GM19351 (cell line): ENCODE data around the gene THBS3.
"Not testable (repeated sequence)": the region's sequence is repeated elsewhere in the genome, so short reads cannot be mapped to it uniquely, and the experiment has no call there.

ENCODE experiments used
- ATAC-seq: cut with Tn5 transposase; IDR thresholded peaks from one replicate; pipeline ENCODE4 v1.9.1; 2021; ENCODE audit warnings: mild to moderate bottlenecking, moderate library complexity; ENCODE audit not compliant: unreplicated experiment

The THBS3 gene

DNA sequence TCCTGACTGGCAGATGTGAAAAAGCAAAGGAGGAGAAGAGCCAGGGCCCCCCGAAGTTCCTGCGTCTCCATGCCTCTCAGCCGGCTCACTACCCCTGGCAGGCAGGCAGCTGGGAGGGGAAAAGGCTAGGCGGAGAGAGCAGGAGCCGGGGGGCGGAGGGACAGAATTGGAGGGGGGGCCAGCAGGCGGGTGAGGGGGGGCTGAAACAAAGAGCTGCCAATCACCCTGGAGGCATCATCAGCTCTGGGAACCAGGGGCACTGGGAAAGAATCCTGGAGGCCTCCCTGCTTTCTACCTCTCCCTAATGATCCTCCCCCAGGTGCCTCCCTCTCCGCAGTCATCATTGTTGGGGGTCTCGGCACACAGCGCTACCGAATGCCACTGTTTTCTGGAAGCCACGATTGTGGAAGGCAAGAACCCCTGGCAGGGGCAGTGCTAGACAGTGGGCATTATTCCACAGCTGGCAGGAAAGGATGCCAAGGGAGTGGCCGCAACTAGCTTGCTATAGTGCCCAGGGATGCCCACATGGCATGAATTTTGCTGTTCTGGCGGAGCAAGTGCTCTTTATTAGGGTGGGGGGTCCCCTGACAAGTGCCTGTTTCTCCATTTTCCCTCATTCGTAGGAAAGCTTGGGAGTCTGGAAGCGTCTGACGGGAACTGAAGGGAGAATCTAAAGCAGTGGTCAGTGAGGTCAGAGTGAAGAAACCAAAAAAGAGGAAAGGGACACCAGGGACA lies at the start of gene THBS3:
THBS3 (minus strand) TSS at position 92 of the 735 bp plus-strand sequence; CDS start at position 71, 21 bp downstream.
- ATAC-seq = no peak

DNA sequence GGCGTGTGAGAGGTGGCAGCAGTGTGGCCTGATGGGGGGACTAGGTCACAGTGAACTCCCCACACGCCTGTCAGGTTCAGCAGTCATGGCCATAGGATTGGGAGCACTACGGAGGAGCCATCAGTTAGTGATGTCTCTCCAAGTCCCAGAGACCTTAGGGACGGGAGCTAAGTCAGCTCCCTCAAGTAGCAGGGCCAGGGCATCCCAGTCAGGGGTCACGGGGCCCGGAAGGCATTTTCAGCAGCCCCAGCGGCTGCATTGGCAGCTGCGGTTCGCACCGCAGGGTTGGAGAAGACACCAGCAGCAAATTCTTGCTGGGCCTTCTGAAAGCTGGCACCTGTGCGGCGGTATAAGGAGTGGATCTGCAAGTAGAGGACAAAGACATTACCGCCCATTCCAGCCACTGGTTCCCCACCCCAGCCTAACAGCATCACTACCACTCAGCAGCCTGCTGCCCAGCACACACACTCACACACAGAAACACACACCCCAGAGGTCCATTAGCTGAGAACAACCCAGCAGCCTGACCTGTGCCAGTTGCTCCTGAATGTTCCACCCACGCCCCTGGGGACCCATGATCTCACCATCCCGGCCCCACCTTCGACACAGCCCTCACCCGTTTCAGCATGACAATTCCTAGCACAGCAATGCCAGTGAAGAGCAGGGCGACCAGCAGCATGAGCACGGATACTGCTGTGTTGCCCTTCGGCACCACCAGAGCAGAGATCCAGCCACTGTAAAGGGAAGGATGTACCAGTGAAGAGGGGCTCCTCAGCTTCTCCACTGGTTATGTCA lies 48.6 kb upstream of the THBS3 start:
- ATAC-seq = no peak

GRCh38 chr1:155255243-155256007 lies 47.7 kb upstream of the THBS3 start, which contains the start of gene ENTREP3:
ENTREP3 (minus strand) TSS chr1:155255483; CDS start chr1:155254877, 606 bp downstream.
- ATAC-seq = peak; percentile 60

- ATAC-seq = no peak
Measured at GRCh38 chr1:155254714-155255242, 47.1 kb upstream of the THBS3 start.

DNA sequence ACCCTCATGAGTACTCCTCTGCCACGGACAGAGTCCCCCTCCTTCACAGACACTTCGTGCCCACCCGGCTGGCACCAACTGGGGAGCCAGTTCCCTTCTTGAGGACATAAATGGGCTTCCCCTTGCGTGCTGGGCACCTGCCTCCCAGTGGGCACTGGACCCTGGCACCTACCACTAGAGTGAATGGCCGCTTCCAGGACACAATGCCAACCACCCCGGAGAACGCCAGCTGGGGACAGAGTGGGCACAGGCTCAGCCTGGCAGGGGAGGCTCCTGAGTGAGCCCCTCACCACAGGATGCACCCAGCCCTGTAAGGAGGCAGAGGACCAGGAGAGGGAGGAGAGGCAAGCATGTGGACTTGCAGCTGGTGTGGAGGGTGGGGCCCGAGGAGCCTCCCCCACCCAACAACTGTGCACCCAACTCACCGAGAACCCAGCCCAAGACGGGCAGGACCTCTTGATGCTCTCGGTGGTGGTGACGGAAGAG lies 46.6 kb upstream of the THBS3 start:
- no peak for ATAC-seq

DNA sequence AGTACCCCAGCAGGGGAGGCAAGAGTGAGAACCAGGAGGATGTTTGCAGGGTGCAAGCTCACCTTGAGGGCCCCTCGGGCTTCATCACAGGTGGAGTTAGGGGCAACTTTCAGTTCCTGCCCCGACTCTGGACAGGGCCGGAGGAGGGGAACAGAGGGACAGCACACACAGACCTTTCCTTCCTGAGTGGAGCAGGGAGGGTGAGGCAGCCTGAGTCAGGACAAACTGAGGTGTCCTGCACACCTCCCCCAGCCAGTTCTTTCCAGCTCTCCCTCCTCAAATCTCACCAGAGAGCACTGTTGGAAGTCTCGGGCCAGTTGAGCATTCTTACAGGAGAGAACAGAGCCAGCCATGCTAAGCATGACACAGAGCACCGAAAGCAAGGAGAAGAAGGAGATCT lies 46.1 kb upstream of the THBS3 start:
- no peak for ATAC-seq

- ATAC-seq = no peak
Measured at GRCh38 chr1:155253208-155253607, 45.5 kb upstream of the THBS3 start.

GRCh38 chr1:155251566-155251965 lies 43.9 kb upstream of the THBS3 start:
- no peak for ATAC-seq

DNA sequence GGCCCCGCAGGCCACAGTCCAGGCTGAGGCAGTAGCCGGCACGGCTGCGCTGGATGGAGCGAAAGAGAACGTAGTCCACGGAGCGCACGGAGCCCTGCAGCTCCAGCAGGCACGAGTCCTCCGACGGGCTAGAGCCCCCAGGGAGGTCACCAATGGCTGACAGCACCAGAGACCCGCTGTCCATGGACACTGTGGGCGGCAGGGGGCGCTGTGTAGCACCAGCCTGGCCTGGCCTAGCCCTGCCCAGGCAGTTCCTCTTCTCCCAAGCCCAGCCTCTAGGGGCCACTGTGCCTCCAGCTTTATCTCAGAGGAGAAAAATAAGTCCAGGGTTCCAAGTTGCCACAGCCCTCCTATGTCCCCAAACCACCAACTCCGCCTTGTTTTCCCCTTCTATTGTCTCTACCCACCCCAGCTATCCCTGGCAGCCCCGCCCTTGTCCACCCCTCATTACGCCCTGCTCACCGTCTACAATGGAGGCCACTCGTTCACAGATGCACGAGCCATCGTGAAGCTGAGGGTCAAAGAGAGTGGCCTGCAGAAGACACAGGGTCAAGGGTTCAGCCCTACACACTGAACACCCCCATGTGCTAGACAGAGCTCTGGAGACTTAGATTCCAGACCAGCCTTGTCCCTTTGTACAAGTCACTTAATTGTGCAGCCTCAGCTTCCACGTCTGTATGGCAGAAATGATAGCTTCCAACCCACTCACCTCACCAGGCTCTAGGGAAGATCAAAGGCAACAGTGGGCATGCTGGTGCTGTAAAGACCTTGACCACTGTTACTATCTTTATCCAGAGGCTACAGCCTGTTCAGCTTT lies 43.1 kb upstream of the THBS3 start:
- ATAC-seq = peak; percentile 86

DNA sequence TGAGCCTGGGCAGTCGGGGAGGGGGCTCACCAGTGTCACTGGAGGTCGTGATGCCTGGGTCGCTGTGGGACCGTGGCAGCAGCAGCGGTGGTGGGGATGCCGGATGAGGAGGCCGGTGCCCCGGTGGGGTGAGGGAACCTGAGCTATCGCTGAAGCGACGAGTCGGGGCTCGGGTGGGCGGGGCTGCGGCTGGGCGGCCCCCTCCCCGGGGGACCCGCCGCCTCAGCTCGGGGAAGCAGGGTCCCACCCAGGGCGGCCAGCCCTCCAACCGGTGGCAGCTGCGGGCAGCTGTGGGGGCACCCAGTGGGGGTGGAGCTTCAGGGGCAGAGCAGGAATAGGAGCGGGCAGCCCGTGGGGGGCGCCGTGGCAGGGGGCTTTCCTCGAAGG lies 42.5 kb upstream of the THBS3 start:
- ATAC-seq = no peak

- no peak for ATAC-seq
Measured at GRCh38 chr1:155247667-155248553, 40.2 kb upstream of the THBS3 start.

DNA sequence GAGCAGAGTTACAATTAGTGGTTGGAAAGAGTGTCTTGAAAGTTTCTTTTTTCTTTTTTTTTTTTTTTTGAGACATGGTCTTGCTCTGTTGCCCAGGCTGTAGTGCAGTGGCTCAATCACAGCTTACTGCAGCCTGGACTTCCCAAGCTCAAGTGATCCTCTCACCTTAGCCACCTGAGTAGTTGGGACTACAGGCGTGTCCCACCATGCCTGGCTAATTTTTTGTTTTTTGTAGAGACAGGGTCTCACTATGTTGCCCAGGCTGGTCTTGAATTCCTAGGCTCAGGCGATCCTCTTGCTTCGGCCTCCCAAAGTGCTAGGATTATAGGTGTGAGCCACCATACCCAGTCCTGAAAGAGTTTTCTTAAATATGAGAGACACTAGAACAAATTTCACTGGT lies 39.1 kb upstream of the THBS3 start:
- ATAC-seq = not testable (repeated sequence)

DNA sequence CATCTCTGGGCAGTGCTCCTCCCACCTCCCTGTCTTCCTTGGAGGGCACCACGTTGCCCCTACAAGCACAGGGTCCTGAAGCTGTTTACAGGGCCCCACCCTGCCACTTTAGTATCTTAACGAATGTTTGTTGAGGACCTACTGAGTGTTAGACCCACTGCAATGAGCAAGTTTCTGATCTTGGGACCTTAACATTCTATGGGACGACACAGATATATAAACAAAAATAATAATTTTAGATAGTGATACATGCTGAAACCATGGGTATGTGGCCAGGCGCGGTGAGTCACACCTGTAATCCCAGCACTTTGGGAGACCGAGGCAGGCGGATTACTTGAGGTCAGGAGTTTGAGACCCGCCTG lies 37.4 kb upstream of the THBS3 start:
- ATAC-seq = no peak

DNA sequence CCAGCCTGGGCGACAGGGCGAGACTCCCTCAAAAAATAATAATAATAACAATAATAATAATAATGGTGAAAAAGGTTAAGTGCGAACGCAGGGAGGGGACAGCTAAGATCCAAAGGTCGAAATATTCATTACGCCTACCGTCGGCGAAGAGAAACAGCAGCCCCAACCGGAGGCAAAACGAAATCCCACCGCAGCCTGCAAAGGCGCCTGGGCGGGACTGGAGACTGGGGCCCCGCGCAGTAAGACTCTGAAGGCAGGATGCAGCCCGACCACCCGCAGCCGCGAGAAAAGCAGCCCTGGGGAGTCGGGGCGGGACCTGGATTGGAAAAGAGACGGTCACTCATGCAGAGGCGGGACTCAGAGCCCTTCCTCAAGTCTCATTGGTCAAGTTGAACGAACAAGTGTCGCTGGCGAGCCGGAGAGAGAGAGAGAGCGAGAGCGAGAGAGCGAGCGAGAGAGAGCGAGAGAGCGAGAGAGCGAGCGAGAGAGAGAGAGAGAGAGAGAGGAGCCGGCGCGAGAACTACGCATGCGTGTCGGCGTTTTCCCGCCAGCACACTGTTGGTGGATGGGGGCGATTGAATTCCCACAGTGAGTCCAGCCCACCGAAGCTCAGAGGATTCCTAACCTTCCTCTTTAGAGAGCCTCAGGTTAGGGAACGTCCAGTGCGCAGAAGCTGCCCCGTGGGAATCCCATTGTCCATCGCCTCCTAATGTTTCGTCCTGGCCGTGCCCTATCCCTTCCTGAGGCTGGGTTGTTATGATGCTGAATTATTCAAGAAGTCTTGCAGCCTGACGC lies 36.9 kb upstream of the THBS3 start:
- peak; percentile 91 for ATAC-seq

DNA sequence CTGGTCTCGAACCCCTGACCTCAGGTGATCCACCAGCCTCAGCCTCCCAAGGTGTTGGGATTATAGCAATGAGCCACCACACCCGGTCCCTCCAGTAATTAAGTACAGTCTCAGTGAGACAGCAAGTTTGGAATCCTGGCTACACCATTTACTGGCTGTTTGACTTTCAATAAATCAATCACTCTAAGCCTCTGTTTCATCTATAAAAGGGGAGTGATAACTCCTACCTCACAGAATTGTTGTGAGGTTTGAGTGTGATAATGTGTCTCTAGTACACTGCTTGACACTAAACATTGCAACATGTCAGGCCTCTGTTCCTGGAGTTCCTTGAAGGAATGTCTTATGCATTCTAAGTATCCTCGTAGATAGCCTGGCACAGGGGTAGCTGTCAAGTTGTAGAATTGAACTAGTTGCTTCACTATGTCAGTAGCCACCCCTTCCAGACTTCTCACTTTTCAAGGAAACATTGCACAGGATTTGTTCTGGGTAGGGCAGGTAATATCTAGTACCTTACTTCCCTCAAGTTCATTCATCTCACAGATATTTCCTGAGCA lies 35.2 kb upstream of the THBS3 start:
- ATAC-seq = no peak

DNA sequence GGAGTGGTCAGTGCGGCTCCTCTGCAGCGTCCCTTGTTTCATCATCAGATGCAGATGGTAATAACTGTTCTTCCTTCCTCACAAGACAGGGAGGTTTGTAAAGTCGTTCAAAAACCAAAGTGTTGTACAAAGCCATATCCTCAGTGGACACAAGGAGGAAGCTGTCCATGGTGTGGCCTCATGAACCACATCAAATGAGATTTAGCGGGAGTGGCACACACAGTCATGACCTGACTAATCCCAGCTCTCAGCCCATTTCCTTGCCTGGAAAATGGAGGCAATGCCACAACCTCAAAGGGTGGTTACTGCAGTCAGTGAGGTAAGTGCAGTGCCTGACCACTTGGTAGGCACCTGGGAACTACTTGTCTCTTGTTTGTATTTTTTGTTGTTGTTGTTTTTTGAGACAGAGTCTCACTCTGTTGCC lies 34.2 kb upstream of the THBS3 start:
- ATAC-seq = no peak

GRCh38 chr1:155241069-155241679 lies 33.5 kb upstream of the THBS3 start:
- no peak for ATAC-seq

DNA sequence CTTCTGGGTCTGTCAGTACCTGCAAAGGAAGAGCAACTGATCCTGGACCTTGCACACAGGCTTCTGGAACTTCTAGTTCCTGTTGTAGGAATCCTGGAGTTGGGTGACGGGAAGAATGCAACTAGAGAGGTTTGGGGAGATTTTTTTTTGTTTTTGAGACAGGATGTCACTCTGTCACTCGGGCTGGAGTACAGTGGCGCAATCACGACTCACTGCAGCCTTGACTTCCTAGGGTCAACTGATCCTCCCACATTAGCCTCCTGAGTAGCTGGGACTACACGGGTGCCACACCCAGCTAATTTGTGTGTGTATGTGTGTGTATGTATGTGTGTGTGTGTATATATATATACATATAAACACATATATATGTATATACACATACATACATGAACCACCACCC lies 28.8 kb upstream of the THBS3 start:
- no peak for ATAC-seq
